Measurements from ENCODE around the gene SEPHS1.
"Not testable (repeated sequence)": the region's sequence is repeated elsewhere in the genome, so short reads cannot be mapped to it uniquely, and the experiment has no call there.

SEPHS1 gene

GRCh38 chr10:13365243-13365642 lies 17.1 kb upstream of the SEPHS1 start:
- no peak for DNase-seq (ENCODE audit: low read depth in 2 of 3, low spot score in 1 of 3)

GRCh38 chr10:13360587-13360986 lies 12.5 kb upstream of the SEPHS1 start:
- no peak for DNase-seq (ENCODE audit: low read depth in 2 of 3, low spot score in 1 of 3)

- DNase-seq (ENCODE audit: low read depth in 2 of 3, low spot score in 1 of 3): no peak
These were observed 8.3 kb upstream of the SEPHS1 start for GRCh38 chr10:13356392-13356791.

- DNase-seq (ENCODE audit: low read depth in 2 of 3, low spot score in 1 of 3): no peak
These were observed 6.7 kb upstream of the SEPHS1 start for GRCh38 chr10:13354783-13355182.

GRCh38 chr10:13352519-13352918 lies 4.4 kb upstream of the SEPHS1 start:
- DNase-seq (ENCODE audit: low read depth in 2 of 3, low spot score in 1 of 3): no peak

GRCh38 chr10:13351340-13351915 lies 3.3 kb upstream of the SEPHS1 start:
- DNase-seq (ENCODE audit: low read depth in 2 of 3, low spot score in 1 of 3): peak in 1 of 3 donors; percentile 13

- DNase-seq (ENCODE audit: low read depth in 2 of 3, low spot score in 1 of 3): peak in 2 of 3 donors; percentile 13 to 14
These were observed 1.6 kb upstream of the SEPHS1 start for GRCh38 chr10:13349463-13350274.

- peak; percentile 60 to 73 (median 62) for DNase-seq (ENCODE audit: low read depth in 2 of 3, low spot score in 1 of 3)
These were observed 465 bp downstream of the SEPHS1 start for GRCh38 chr10:13347500-13348156.

GRCh38 chr10:13347043-13347499 lies 1.0 kb downstream of the SEPHS1 start:
- no peak for DNase-seq (ENCODE audit: low read depth in 2 of 3, low spot score in 1 of 3)

- no peak for DNase-seq (ENCODE audit: low read depth in 2 of 3, low spot score in 1 of 3)
These were observed 1.6 kb downstream of the SEPHS1 start for GRCh38 chr10:13346283-13347042.

- DNase-seq (ENCODE audit: low read depth in 2 of 3, low spot score in 1 of 3): no peak
These were observed 7.3 kb downstream of the SEPHS1 start for GRCh38 chr10:13340626-13341376.

- DNase-seq (ENCODE audit: low read depth in 2 of 3, low spot score in 1 of 3): no peak
These were observed 8.0 kb downstream of the SEPHS1 start for GRCh38 chr10:13340068-13340467.

- no peak for DNase-seq (ENCODE audit: low read depth in 2 of 3, low spot score in 1 of 3)
These were observed 9.5 kb downstream of the SEPHS1 start for GRCh38 chr10:13338390-13339110.

- DNase-seq (ENCODE audit: low read depth in 2 of 3, low spot score in 1 of 3): no peak
These were observed 10.3 kb downstream of the SEPHS1 start for GRCh38 chr10:13337827-13338196.

GRCh38 chr10:13337128-13337826 lies 10.8 kb downstream of the SEPHS1 start:
- DNase-seq (ENCODE audit: low read depth in 2 of 3, low spot score in 1 of 3): no peak

- no peak for DNase-seq (ENCODE audit: low read depth in 2 of 3, low spot score in 1 of 3)
These were observed 12.2 kb downstream of the SEPHS1 start for GRCh38 chr10:13335881-13336280.

GRCh38 chr10:13334556-13334955 lies 13.5 kb downstream of the SEPHS1 start:
- DNase-seq (ENCODE audit: low read depth in 2 of 3, low spot score in 1 of 3): no peak

- no peak for DNase-seq (ENCODE audit: low read depth in 2 of 3, low spot score in 1 of 3)
These were observed 16.4 kb downstream of the SEPHS1 start for GRCh38 chr10:13331646-13332045.

GRCh38 chr10:13330980-13331379 lies 17.1 kb downstream of the SEPHS1 start:
- not testable (repeated sequence) for DNase-seq (ENCODE audit: low read depth in 2 of 3, low spot score in 1 of 3)

Measured in stimulated activated CD4-positive, alpha-beta T cell treated with anti-CD3 and anti-CD28 coated beads, Interleukin-12 subunit alpha, Interleukin-12 subunit beta, amount 100 ng/mL, for 48 hours (primary cell).